ENCODE data around the gene TSKU. TPM values are rescaled to one million over a fixed set of nuclear protein-coding genes. Genes with fewer than 3 reads are reported as not detected.

TSKU gene
- total RNA-seq, 1 donor from 2014 or later, result 29.2 TPM

DNA sequence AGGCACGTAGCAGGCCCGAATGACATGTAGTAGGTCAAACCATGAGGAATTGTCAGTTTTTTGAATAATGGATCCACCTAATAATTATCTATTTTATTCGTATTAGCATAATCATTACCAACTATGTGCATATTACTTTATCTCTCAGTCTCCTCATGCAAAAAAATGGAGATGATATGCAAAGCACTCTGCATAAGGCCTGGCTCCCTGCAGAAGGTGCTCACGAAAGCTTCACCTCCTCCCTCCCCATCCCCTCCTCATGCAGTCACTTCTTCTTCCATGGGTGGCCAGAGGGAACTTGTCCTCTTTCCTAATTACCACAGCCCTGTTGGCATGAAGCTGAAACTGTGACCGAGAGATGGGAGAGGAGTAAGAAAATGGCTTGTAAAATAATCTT lies 20.8 kb upstream of the TSKU start:
- Mint-ChIP-seq H3K36me3 (ENCODE audit: unreplicated experiment) (peaks cover 5% of the 10 kb centered on the region), H3K4me1 (ENCODE audit: low read depth, unreplicated experiment) (peaks cover 8% of the 10 kb centered on the region), H3K9me3 (ENCODE audit: unreplicated experiment) (no peaks in the 10 kb centered on the region), H3K4me3 (ENCODE audit: unreplicated experiment) (no peak overlapping the region), H3K27me3 (ENCODE audit: unreplicated experiment) (peaks cover 7% of the 10 kb centered on the region), H3K27ac (ENCODE audit: unreplicated experiment) (no peak overlapping the region)
- TF ChIP-seq, protein P1, sequence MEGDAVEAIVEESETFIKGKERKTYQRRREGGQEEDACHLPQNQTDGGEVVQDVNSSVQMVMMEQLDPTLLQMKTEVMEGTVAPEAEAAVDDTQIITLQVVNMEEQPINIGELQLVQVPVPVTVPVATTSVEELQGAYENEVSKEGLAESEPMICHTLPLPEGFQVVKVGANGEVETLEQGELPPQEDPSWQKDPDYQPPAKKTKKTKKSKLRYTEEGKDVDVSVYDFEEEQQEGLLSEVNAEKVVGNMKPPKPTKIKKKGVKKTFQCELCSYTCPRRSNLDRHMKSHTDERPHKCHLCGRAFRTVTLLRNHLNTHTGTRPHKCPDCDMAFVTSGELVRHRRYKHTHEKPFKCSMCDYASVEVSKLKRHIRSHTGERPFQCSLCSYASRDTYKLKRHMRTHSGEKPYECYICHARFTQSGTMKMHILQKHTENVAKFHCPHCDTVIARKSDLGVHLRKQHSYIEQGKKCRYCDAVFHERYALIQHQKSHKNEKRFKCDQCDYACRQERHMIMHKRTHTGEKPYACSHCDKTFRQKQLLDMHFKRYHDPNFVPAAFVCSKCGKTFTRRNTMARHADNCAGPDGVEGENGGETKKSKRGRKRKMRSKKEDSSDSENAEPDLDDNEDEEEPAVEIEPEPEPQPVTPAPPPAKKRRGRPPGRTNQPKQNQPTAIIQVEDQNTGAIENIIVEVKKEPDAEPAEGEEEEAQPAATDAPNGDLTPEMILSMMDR (IDR thresholded peaks at IDR 0.05; ENCODE audit: partially characterized antibody, unreplicated experiment), result no peak
- DNase-seq, result no peak

DNA sequence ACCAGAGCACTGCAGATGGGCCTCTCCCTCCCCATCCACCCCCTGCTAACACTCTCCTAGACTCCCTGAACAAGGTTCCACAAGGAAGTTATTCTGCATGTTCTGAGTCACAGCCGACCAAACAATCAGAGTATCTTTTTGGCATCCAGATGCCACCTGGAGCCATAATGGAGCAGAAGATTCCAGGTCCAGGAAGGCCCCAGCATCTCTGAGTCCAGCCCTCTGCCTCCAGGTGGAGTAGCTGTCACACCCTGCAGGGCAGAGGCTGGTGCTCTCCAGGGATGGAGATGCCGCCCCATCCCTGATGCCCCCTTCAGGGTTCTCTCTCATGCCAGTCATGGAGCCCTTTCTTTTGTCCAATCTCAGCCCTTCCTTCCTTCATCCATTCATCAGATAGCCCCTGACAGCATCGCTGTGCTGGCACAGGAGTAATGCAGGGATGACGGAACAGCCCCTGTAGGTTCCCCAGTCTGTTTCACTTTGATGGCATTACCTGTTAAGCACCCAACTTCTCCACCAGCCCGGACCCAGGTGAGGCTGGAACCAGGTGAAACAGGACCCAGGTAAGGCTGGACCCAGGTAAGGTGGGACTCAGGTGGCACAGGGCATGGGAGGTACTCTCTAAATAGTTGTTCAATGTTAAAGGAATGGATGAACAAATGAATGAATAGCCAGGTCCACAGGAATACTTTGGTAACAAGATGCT lies 20.1 kb upstream of the TSKU start:
- Mint-ChIP-seq H3K27me3 (ENCODE audit: unreplicated experiment) (peaks cover 4% of the 10 kb centered on the region), H3K27ac (ENCODE audit: unreplicated experiment) (no peak overlapping the region), H3K36me3 (ENCODE audit: unreplicated experiment) (peaks cover 5% of the 10 kb centered on the region), H3K4me3 (ENCODE audit: unreplicated experiment) (no peak overlapping the region), H3K4me1 (ENCODE audit: low read depth, unreplicated experiment) (peaks cover 6% of the 10 kb centered on the region), H3K9me3 (ENCODE audit: unreplicated experiment) (no peaks in the 10 kb centered on the region)
- TF ChIP-seq, protein P1 (IDR thresholded peaks at IDR 0.05; ENCODE audit: partially characterized antibody, unreplicated experiment), result no peak
- no peak for DNase-seq

DNA sequence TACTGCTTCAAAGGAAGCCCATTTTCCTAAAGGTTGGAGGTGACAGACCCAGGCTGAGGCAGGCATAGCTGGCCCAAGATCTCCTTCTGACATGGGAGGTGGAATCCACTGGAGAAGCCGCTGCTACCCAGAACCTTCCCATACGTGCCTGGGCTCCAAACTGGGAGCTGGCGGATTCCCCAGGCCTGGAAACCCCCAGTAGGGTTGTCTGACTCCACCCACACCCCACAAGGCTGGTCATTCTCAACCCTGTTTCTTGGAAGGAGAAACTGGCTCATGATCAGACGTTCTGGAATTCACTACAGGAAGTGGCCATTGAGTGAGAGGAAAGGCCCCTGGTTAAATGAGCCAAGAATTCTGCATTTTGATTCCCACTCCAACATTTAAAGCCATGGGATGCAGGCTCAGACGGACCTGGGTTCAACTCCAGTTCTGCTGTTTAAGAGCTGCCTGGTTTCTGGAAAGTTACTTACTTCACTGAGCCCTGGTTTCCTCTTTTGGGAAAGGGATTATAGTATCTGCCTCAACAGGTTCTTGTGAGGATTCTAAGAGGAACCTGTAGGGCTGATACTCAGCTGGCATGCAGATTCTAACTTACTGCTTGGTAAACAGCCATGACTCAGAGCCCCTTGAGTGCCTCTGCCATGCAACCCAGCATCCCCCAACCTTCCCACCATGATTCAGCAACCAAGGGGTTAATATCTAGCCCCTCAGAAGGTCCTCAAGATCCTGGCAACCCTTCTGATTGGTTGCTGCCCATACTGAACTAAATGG lies 19.4 kb upstream of the TSKU start:
- TF ChIP-seq, protein P1 (IDR thresholded peaks at IDR 0.05; ENCODE audit: partially characterized antibody, unreplicated experiment), result no peak
- H3K4me1 Mint-ChIP-seq (ENCODE audit: low read depth, unreplicated experiment), result peaks cover 9% of the 10 kb centered on the region
- H3K4me3 Mint-ChIP-seq (ENCODE audit: unreplicated experiment), result no peak overlapping the region
- H3K27me3 Mint-ChIP-seq (ENCODE audit: unreplicated experiment), result peaks cover 2% of the 10 kb centered on the region
- no peak overlapping the region for H3K27ac Mint-ChIP-seq (ENCODE audit: unreplicated experiment)
- no peak for DNase-seq
- no peaks in the 10 kb centered on the region for H3K9me3 Mint-ChIP-seq (ENCODE audit: unreplicated experiment)
- H3K36me3 Mint-ChIP-seq (ENCODE audit: unreplicated experiment), result peaks cover 5% of the 10 kb centered on the region

DNA sequence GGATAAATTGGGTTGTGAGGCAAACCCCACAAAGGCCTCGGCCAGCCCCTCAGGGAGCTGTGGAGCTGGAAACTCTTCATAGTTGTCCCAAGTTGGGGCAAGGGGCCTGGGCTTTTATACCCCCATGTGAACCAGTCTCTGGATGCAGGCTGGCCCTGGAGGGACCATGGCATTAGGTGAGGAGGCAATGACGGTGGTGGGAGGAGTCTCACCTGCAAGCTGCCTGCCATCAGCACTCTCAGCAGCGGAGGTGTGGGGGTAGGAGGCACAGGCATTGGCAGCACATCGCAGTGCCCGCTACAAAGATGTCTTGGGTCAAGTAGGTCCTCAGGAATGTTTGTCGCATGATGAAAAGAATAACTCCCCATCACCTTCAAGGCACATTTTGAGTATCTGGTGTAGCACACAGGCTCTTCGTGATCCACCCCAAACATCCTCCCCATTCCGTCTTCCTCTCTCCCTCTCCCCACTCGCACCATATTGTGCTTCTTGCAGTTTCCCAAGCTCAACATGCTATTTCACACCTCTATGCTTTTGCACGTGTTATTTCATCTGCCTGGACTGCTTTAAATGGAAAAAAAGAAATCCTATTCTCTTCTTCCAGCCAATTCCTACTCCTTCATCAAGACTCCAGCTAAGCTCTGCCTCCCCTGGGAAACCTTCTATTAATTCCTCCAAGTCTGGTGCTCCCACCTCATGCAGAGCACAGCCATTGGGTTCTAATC lies 18.1 kb upstream of the TSKU start:
- Mint-ChIP-seq H3K36me3 (ENCODE audit: unreplicated experiment) (peaks cover 5% of the 10 kb centered on the region), H3K27me3 (ENCODE audit: unreplicated experiment) (peaks cover 2% of the 10 kb centered on the region), H3K9me3 (ENCODE audit: unreplicated experiment) (no peaks in the 10 kb centered on the region), H3K4me1 (ENCODE audit: low read depth, unreplicated experiment) (peaks cover 9% of the 10 kb centered on the region), H3K4me3 (ENCODE audit: unreplicated experiment) (no peak overlapping the region), H3K27ac (ENCODE audit: unreplicated experiment) (no peak overlapping the region)
- TF ChIP-seq, protein P1 (IDR thresholded peaks at IDR 0.05; ENCODE audit: partially characterized antibody, unreplicated experiment), result no peak
- DNase-seq, result no peak
